H9 (cell line): ENCODE data around the gene LARGE1. TPM values are rescaled to one million over a fixed set of nuclear protein-coding genes. Genes with fewer than 3 reads are reported as not detected.

Experiments used
- DNase-seq: peaks from one replicate; pipeline ENCODE4 v3.0.0-alpha.2; 2017
- H2AFZ ChIP-seq: one replicate; pipeline ENCODE4 v1.6.1; 2013; ENCODE audit warnings: mild to moderate bottlenecking, low read length, control low read depth, moderate library complexity
- H2AK5ac ChIP-seq: 2 replicates; pipeline ENCODE4 v1.6.1; 2013; ENCODE audit warnings: low read length, control low read depth, mixed read lengths; ENCODE audit not compliant: insufficient read length
- H2BK120ac ChIP-seq: one replicate; pipeline ENCODE4 v1.6.1; 2013; ENCODE audit warnings: low read depth, mild to moderate bottlenecking, low read length, control low read depth, inconsistent platforms; ENCODE audit not compliant: poor library complexity, severe bottlenecking
- H2BK12ac ChIP-seq: 2 replicates; pipeline ENCODE4 v1.6.1; 2013; ENCODE audit warnings: low read length, control low read depth, mixed read lengths, low read depth; ENCODE audit not compliant: insufficient read length
- H2BK15ac ChIP-seq: 2 replicates; pipeline ENCODE4 v1.6.1; 2013; ENCODE audit warnings: low read depth, low read length, control low read depth
- H2BK20ac ChIP-seq: one replicate; pipeline ENCODE4 v1.6.1; 2013; ENCODE audit warnings: low read depth, mild to moderate bottlenecking, low read length, control low read depth, inconsistent platforms; ENCODE audit not compliant: poor library complexity, severe bottlenecking
- H2BK5ac ChIP-seq: 2 replicates; pipeline ENCODE4 v1.6.1; 2013; ENCODE audit warnings: low read length, control low read depth, mixed read lengths; ENCODE audit not compliant: insufficient read length
- H3K14ac ChIP-seq: 2 replicates; pipeline ENCODE4 v1.6.1; 2013; ENCODE audit warnings: low read length, control low read depth; ENCODE audit not compliant: insufficient read depth
- H3K18ac ChIP-seq: 2 replicates; pipeline ENCODE4 v1.6.1; 2013; ENCODE audit warnings: low read depth, mild to moderate bottlenecking, mixed read lengths, low read length, control low read depth; ENCODE audit not compliant: insufficient read length
- H3K23ac ChIP-seq: 2 replicates; pipeline ENCODE4 v1.6.1; 2013; ENCODE audit warnings: low read length, control low read depth, mixed read lengths, low read depth; ENCODE audit not compliant: insufficient read length
- H3K23me2 ChIP-seq: 2 replicates; pipeline ENCODE4 v1.6.1; 2013; ENCODE audit warnings: low read depth, mild to moderate bottlenecking, mixed read lengths, low read length, control low read depth; ENCODE audit not compliant: insufficient read length, poor library complexity, severe bottlenecking
- H3K27ac ChIP-seq: 2 replicates; pipeline ENCODE4 v1.5.1; 2013; ENCODE audit warnings: low read length, control low read depth, mixed read lengths, low read depth; ENCODE audit not compliant: insufficient read length
- H3K27me3 ChIP-seq: 2 replicates; pipeline ENCODE4 v1.6.1; 2013; ENCODE audit warnings: low read length, control low read depth, inconsistent platforms; ENCODE audit not compliant: insufficient read depth
- H3K4ac ChIP-seq: 2 replicates; pipeline ENCODE4 v1.6.1; 2013; ENCODE audit warnings: low read depth, mild to moderate bottlenecking, control low read depth, inconsistent platforms, low read length, moderate library complexity
- H3K4me1 ChIP-seq: 2 replicates; pipeline ENCODE4 v1.6.1; 2013; ENCODE audit warnings: low read length, control low read depth, inconsistent platforms; ENCODE audit not compliant: insufficient read depth
- H3K4me2 ChIP-seq: 2 replicates; pipeline ENCODE4 v1.6.1; 2013; ENCODE audit warnings: low read length, control low read depth, mixed read lengths; ENCODE audit not compliant: insufficient read length, insufficient read depth
- H3K56ac ChIP-seq: 2 replicates; pipeline ENCODE4 v1.6.1; 2013; ENCODE audit warnings: low read depth, mild to moderate bottlenecking, mixed read lengths, low read length, control low read depth; ENCODE audit not compliant: insufficient read length
- H3K79me1 ChIP-seq: 2 replicates; pipeline ENCODE4 v1.6.1; 2013; ENCODE audit warnings: low read depth, mild to moderate bottlenecking, moderate library complexity, low read length, control low read depth, inconsistent platforms; ENCODE audit not compliant: insufficient read depth, poor library complexity, severe bottlenecking
- H3K79me2 ChIP-seq: 2 replicates; pipeline ENCODE4 v1.6.1; 2013; ENCODE audit warnings: low read length, control low read depth, inconsistent platforms; ENCODE audit not compliant: insufficient read depth
- H3K9ac ChIP-seq: 2 replicates; pipeline ENCODE4 v1.6.1; 2013; ENCODE audit warnings: low read length, control low read depth, mixed read lengths; ENCODE audit not compliant: insufficient read length; ENCODE audit errors: extremely low read depth
- H3K9me3 ChIP-seq: one replicate; pipeline ENCODE4 v1.6.1; 2013; ENCODE audit warnings: low read depth, low read length, inconsistent platforms; ENCODE audit not compliant: control insufficient read depth
- H3T11ph ChIP-seq: one replicate; pipeline ENCODE4 v1.6.1; 2013; ENCODE audit warnings: mild to moderate bottlenecking, low read length, control low read depth, inconsistent platforms
- H4K20me1 ChIP-seq: one replicate; pipeline ENCODE4 v1.6.1; 2013; ENCODE audit not compliant: control insufficient read depth, insufficient read length, insufficient read depth
- H4K5ac ChIP-seq: 2 replicates; pipeline ENCODE4 v1.6.1; 2013; ENCODE audit warnings: low read depth, mild to moderate bottlenecking, mixed read lengths, low read length, control low read depth; ENCODE audit not compliant: insufficient read length
- H4K8ac ChIP-seq: replicated peaks from 2 replicates; pipeline ENCODE4 v1.6.1; 2013; ENCODE audit warnings: low read length, control low read depth, mixed read lengths, low read depth; ENCODE audit not compliant: insufficient read length
- H4K91ac ChIP-seq: 2 replicates; pipeline ENCODE4 v1.6.1; 2013; ENCODE audit warnings: low read depth, mild to moderate bottlenecking, moderate library complexity, mixed read lengths, low read length, control low read depth; ENCODE audit not compliant: insufficient read length
- H3K27ac Mint-ChIP-seq, 3 experiments: 2 replicates in 2 of 3; 3 replicates in 1 of 3; pipeline ENCODE4 v1.8.0; 2020 to 2021; ENCODE audit warnings: mixed read lengths in 3 of 3, mild to moderate bottlenecking in 1 of 3, moderate library complexity in 1 of 3
- H3K27me3 Mint-ChIP-seq: 2 replicates; pipeline ENCODE4 v1.8.0; 2021; ENCODE audit warnings: low read depth, mild to moderate bottlenecking, moderate library complexity, mixed read lengths
- H3K36me3 Mint-ChIP-seq, 3 experiments: 2 replicates in 2 of 3; 3 replicates in 1 of 3; pipeline ENCODE4 v1.8.0; 2020 to 2021; ENCODE audit warnings: low read depth in 3 of 3, mixed read lengths in 3 of 3; ENCODE audit not compliant: insufficient read depth in 1 of 3
- H3K4me1 Mint-ChIP-seq, 2 experiments: 2 replicates each; pipeline ENCODE4 v1.8.0; 2020; ENCODE audit warnings: mixed read lengths in 2 of 2
- H3K4me3 Mint-ChIP-seq, 2 experiments: 2 replicates in 1 of 2; 3 replicates in 1 of 2; pipeline ENCODE4 v1.8.0; 2020 to 2021; ENCODE audit warnings: mild to moderate bottlenecking in 2 of 2, mixed read lengths in 2 of 2, moderate library complexity in 1 of 2
- H3K9me3 Mint-ChIP-seq, 2 experiments: 2 replicates in 1 of 2; 3 replicates in 1 of 2; pipeline ENCODE4 v1.8.0; 2020; ENCODE audit warnings: mild to moderate bottlenecking in 2 of 2, mixed read lengths in 2 of 2, moderate library complexity in 1 of 2
- WGBS: extraction: QIAGEN DNeasy Blood & Tissue Kit; methylation state at CpG from one replicate; pipeline ENCODE4 v1.1.7; 2013; ENCODE audit warnings: missing lambda C conversion rate, low lambda C conversion rate, mixed read lengths; ENCODE audit not compliant: insufficient read length; ENCODE audit errors: extremely low coverage; 5-methylcytosine and 5-hydroxymethylcytosine counted together
- total RNA-seq: library from RNA; stranded (reverse); gene quantifications from 2 replicates; pipeline ENCODE4 v1.2.1, GENCODE V29; 2021
- TF ChIP-seq, protein P1 (sequence below): fragments of 200-600 bp; sonication (generic); conservative IDR thresholded peaks from 3 replicates; pipeline ENCODE4 v1.8.0; 2021; ENCODE audit warnings: antibody characterized with exemption, mild to moderate bottlenecking

LARGE1 gene
- total RNA-seq, 1 experiment from 2014 or later, result 43.5 TPM

DNA sequence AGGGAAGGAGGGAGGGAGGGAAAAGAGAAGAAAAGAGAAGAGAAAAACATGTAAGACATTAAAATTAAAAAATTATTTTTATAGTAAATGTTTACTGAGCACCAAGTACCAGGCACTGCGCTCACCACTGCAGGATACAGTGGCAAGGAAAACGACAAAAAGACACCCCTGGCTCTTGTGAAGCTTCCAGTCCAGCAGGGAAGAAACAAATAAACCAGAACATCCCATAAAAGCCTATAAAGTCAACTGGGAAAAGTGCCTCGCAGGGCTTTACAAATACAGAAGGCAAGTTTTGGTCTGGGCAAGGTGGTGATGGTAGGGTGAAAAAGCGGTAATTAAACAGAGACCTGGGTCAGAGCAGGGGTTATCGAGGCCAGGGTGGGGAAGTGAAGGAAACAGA lies 33.6 kb downstream of the LARGE1 start:
- no peak overlapping the region for H4K5ac ChIP-seq
- H3K79me1 ChIP-seq, result peaks cover 20% of the 10 kb centered on the region
- H3K56ac ChIP-seq, result no peak overlapping the region
- H3K23ac ChIP-seq, result no peak overlapping the region
- no peaks in the 10 kb centered on the region for H3K27me3 Mint-ChIP-seq
- no peak overlapping the region for H4K8ac ChIP-seq
- no peak overlapping the region for H3K4me3 Mint-ChIP-seq
- peaks cover 3% of the 10 kb centered on the region for H4K20me1 ChIP-seq
- H2BK12ac ChIP-seq, result no peak overlapping the region
- H3K36me3 Mint-ChIP-seq, result peaks cover 0 to 3% (median 0%) of the 10 kb centered on the region in 3 experiments; a peak in 2 of 7 replicates
- H2BK120ac ChIP-seq, result no peak overlapping the region
- peaks cover 71 to 76% of the 10 kb centered on the region in 2 experiments for H3K4me1 Mint-ChIP-seq
- H4K91ac ChIP-seq, result no peak overlapping the region
- H3K4ac ChIP-seq, result no peak overlapping the region
- no peak overlapping the region for H2BK5ac ChIP-seq
- H2AK5ac ChIP-seq, result no peak overlapping the region
- H3K23me2 ChIP-seq, result no peaks in the 10 kb centered on the region
- no peak overlapping the region for H2AFZ ChIP-seq
- no peak overlapping the region for H2BK20ac ChIP-seq
- no CpG with 5 or more reads among the region's 5 CpGs for WGBS
- H3K9me3 Mint-ChIP-seq, result no peaks in the 10 kb centered on the region
- no peak overlapping the region for H3K14ac ChIP-seq
- peaks cover 68% of the 10 kb centered on the region; the same call in 1 of the 2 replicates for H3K79me2 ChIP-seq
- H3K4me2 ChIP-seq, result no peak overlapping the region
- no peaks in the 10 kb centered on the region for H3K27me3 ChIP-seq
- no peak overlapping the region for H3K27ac ChIP-seq
- no peaks in the 10 kb centered on the region for H3K9me3 ChIP-seq
- no peak overlapping the region for H3T11ph ChIP-seq
- no peak overlapping the region for H2BK15ac ChIP-seq
- H3K4me1 ChIP-seq, result peaks cover 30% of the 10 kb centered on the region
- no peak overlapping the region for H3K9ac ChIP-seq
- TF ChIP-seq, protein P1, sequence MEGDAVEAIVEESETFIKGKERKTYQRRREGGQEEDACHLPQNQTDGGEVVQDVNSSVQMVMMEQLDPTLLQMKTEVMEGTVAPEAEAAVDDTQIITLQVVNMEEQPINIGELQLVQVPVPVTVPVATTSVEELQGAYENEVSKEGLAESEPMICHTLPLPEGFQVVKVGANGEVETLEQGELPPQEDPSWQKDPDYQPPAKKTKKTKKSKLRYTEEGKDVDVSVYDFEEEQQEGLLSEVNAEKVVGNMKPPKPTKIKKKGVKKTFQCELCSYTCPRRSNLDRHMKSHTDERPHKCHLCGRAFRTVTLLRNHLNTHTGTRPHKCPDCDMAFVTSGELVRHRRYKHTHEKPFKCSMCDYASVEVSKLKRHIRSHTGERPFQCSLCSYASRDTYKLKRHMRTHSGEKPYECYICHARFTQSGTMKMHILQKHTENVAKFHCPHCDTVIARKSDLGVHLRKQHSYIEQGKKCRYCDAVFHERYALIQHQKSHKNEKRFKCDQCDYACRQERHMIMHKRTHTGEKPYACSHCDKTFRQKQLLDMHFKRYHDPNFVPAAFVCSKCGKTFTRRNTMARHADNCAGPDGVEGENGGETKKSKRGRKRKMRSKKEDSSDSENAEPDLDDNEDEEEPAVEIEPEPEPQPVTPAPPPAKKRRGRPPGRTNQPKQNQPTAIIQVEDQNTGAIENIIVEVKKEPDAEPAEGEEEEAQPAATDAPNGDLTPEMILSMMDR, result no peak
- DNase-seq, result no peak
- no peak overlapping the region for H3K18ac ChIP-seq
- H3K27ac Mint-ChIP-seq, result peak overlapping the region in 2 of 3 experiments; percentile 37 to 56; a peak in 3 of 7 replicates
